K562 (cell line): Measurements from ENCODE around the gene PAK1IP1. TPM values are rescaled to one million over a fixed set of nuclear protein-coding genes. Genes with fewer than 3 reads are reported as not detected.
A peak's percentile ranks its signal among the peaks of the same experiment; 100 is the strongest.

Experiments used
- BCOR ChIP-seq: fragments of 450-650 bp; IDR thresholded peaks from 2 replicates; pipeline ENCODE4 v1.6.1; 2016
- CTBP1 ChIP-seq: fragments of 450-650 bp; IDR thresholded peaks from 2 replicates; pipeline ENCODE4 v1.6.1; 2016; ENCODE audit warnings: borderline replicate concordance
- DMBX1 ChIP-seq: fragments of 250-450 bp; sonication (Bioruptor Pico); IDR thresholded peaks from 2 replicates; pipeline ENCODE4 v1.8.0; 2022; ENCODE audit warnings: inconsistent platforms, mild to moderate bottlenecking, moderate library complexity, borderline replicate concordance
- GABPB2 ChIP-seq: fragments of 250-450 bp; sonication (Bioruptor Pico); conservative IDR thresholded peaks from 2 replicates; pipeline ENCODE4 v1.5.1; 2021; ENCODE audit warnings: mild to moderate bottlenecking
- HDGF ChIP-seq: fragments of 450-650 bp; IDR thresholded peaks from 2 replicates; pipeline ENCODE4 v1.6.1; 2016
- HMG20B ChIP-seq: fragments of 250-450 bp; sonication (Bioruptor Pico); IDR thresholded peaks from 2 replicates; pipeline ENCODE4 v1.5.0; 2021; ENCODE audit warnings: mild to moderate bottlenecking
- HNRNPH1 ChIP-seq: fragments of 200-400 bp; formaldehyde crosslinking; optimal IDR thresholded peaks from 2 replicates; pipeline ENCODE3; 2017; ENCODE audit warnings: low read depth, mild to moderate bottlenecking, low read length, moderate library complexity
- HNRNPK ChIP-seq: fragments of 200-400 bp; formaldehyde crosslinking; IDR thresholded peaks from one replicate; pipeline ENCODE4 v1.6.1; 2018; ENCODE audit warnings: mild to moderate bottlenecking, low read depth, low read length; ENCODE audit not compliant: poor library complexity, severe bottlenecking
- NCOA2 ChIP-seq, 2 experiments: fragments of 450-650 bp; IDR thresholded peaks; 2 replicates each; pipeline ENCODE4 v1.6.1; 2018; ENCODE audit warnings: mild to moderate bottlenecking in 2 of 2, moderate library complexity in 1 of 2; ENCODE audit not compliant: partially characterized antibody in 2 of 2
- NRF1 ChIP-seq, 2 experiments: fragments of 450-650 bp; IDR thresholded peaks in 1 of 2; conservative IDR thresholded peaks in 1 of 2; 2 replicates each; pipeline ENCODE4 v1.6.1; 2014; ENCODE audit warnings: mild to moderate bottlenecking in 2 of 2
- PKNOX1 ChIP-seq: fragments of 450-650 bp; IDR thresholded peaks from 2 replicates; pipeline ENCODE4 v1.6.1; 2016
- RHOXF2B ChIP-seq: fragments of 250-450 bp; sonication (Bioruptor Pico); conservative IDR thresholded peaks from 2 replicates; pipeline ENCODE4 v1.5.1; 2021
- TAL1 ChIP-seq: fragments of 450-650 bp; IDR thresholded peaks from 2 replicates; pipeline ENCODE4 v1.6.1; 2016; ENCODE audit warnings: mild to moderate bottlenecking
- TBP ChIP-seq: optimal IDR thresholded peaks from 2 replicates; pipeline ENCODE3; 2011; ENCODE audit warnings: low read depth, low read length, improper control_type of control experiment
- VEZF1 ChIP-seq: fragments of 200-800 bp; sonication (Bioruptor generic); IDR thresholded peaks from 2 replicates; pipeline ENCODE4 v1.6.1; 2017; ENCODE audit warnings: missing genetic modification characterization, missing compliant biosample characterization
- XRCC5 ChIP-seq: fragments of 200-400 bp; formaldehyde crosslinking; IDR thresholded peaks from 2 replicates; pipeline ENCODE4 v1.6.1; 2017; ENCODE audit warnings: low read depth, mild to moderate bottlenecking, low read length
- ZBTB34 ChIP-seq: fragments of 250-450 bp; sonication (Bioruptor Pico); IDR thresholded peaks from 2 replicates; pipeline ENCODE4 v1.8.0; 2021; ENCODE audit warnings: mild to moderate bottlenecking, moderate library complexity
- ZHX1 ChIP-seq: fragments of 150-350 bp; conservative IDR thresholded peaks from 2 replicates; pipeline ENCODE4 v1.6.1; 2014; ENCODE audit warnings: low read length
- ZKSCAN8 ChIP-seq: fragments of 200-800 bp; sonication (Bioruptor generic); IDR thresholded peaks from 2 replicates; pipeline ENCODE4 v1.6.1; 2016; ENCODE audit warnings: missing genetic modification characterization, missing compliant biosample characterization
- ZNF76 ChIP-seq: fragments of 250-450 bp; sonication (Bioruptor Pico); IDR thresholded peaks from 2 replicates; pipeline ENCODE4 v1.4.0; 2020; ENCODE audit warnings: mild to moderate bottlenecking, moderate library complexity, borderline replicate concordance
- ZNF778 ChIP-seq: fragments of 450-650 bp; formaldehyde crosslinking; IDR thresholded peaks from 2 replicates; pipeline ENCODE4 v1.4.0; 2020; ENCODE audit warnings: mild to moderate bottlenecking, moderate library complexity
- polyA plus RNA-seq, 8 experiments: library from polyadenylated mRNA; depleted of rRNA in 4 of 8; stranded (reverse) in 5 of 8; unstranded in 3 of 8; fragments of >200 nt; fragmentation: Nextera tagmentation in 2 of 8; fragmentation: Illumina TruSeq in 1 of 8; extraction: Ambion mirVana in 2 of 8; extraction: Trizol in 1 of 8; gene quantifications; 2 replicates each; pipeline versions ENCODE4 v1.2.1 to v1.2.3, GENCODE V29; 2011 to 2014; ENCODE audit warnings: inconsistent platforms in 1 of 8, missing spikeins in 1 of 8
- total RNA-seq, 7 experiments: library from RNA; depleted of rRNA in 6 of 7; stranded (reverse); fragments of >200 nt in 6 of 7; fragmentation: Illumina TruSeq in 2 of 7; extraction: Trizol in 2 of 7; gene quantifications; 2 replicates each; pipeline versions ENCODE4 v1.2.1 to v1.2.3, GENCODE V29; 2011 to 2021; ENCODE audit warnings: low replicate concordance in 1 of 7
- TF ChIP-seq, protein P1 (sequence below): sonication (generic); formaldehyde crosslinking; IDR thresholded peaks from 2 replicates; pipeline ENCODE4 v1.9.0; 2022; ENCODE audit warnings: mild to moderate bottlenecking, missing genetic modification reagents

PAK1IP1 gene
- total and polyA plus RNA-seq, 9 of the 15 experiments (the other 6 are each of a cell fraction or from before 2014, with no cell fraction given) = 50.0 to 200 (median 87.0) TPM

DNA sequence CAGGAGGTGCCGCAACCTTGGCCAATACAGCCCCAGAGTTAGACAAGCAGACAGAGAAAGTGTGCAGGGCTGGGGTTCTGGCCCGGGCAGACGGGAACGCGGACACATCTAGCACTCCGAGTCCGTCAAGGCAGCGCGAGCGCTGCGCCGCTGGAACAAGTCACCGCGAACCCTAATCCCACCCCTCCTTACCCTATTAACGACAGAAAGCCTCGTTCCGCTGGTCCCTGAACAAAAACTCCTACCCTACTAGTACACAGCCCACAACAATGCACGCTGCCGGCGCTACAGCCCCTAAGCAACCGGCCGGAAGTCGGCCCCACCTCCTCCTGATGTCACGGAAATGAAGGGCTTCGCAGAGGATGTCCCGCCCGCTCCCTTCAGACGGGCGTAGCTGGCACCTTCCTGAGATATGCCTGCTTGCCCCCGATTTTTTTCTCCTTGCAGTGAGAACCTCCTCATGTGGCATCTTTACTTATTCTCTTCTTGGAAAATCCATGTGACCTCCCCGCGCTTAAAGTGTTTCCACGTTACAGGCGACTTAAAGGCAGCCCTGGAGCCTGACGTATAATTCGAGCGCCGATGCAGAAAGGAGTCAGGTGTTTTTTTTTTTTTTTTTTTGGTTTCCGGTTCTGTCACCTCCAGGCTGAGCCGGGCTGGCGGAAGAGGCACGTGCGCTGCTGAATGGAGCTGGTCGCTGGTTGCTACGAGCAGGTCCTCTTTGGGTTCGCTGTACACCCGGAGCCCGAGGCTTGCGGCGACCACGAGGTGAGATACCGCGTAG is at the start of gene PAK1IP1, which contains the start of gene C6orf52 (continued):
- TF ChIP-seq, protein P1, sequence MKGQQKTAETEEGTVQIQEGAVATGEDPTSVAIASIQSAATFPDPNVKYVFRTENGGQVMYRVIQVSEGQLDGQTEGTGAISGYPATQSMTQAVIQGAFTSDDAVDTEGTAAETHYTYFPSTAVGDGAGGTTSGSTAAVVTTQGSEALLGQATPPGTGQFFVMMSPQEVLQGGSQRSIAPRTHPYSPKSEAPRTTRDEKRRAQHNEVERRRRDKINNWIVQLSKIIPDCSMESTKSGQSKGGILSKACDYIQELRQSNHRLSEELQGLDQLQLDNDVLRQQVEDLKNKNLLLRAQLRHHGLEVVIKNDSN (CRISPR knock-in tag) = peak; percentile 82
- TF ChIP-seq TAL1 = peak; percentile 57
- TF ChIP-seq GABPB2 = no peak
- peak; percentile 94 for TF ChIP-seq VEZF1
- peak; percentile 50 to 99 for TF ChIP-seq NCOA2 (IDR thresholded peaks at IDR 0.05; ENCODE audit: partially characterized antibody in 2 of 2)
- no peak for TF ChIP-seq ZKSCAN8 (CRISPR knock-in tag)
- TF ChIP-seq BCOR = 0 out of 2 replicates have a peak, but pooled peaks have one; percentile 5
- TF ChIP-seq PKNOX1 = peak; percentile 95
- no peak for TF ChIP-seq ZHX1
- TF ChIP-seq HDGF = no peak
- peak; percentile 96 for TF ChIP-seq XRCC5
- TF ChIP-seq HNRNPH1 = no peak
- no peak for TF ChIP-seq HMG20B (CRISPR knock-in tag)
- peak; percentile 83 for TF ChIP-seq CTBP1
- peak; percentile 34 to 52; a peak in 3 of 4 replicates for TF ChIP-seq NRF1 (conservative IDR thresholded peaks at IDR 0.05 in 1 of 2, IDR thresholded peaks at IDR 0.05 in 1 of 2)
- no peak for TF ChIP-seq ZBTB34 (CRISPR knock-in tag)
- 0 out of 2 replicates have a peak, but pooled peaks have one; percentile 33 for TF ChIP-seq ZNF76 (CRISPR knock-in tag)
- TF ChIP-seq DMBX1 (CRISPR knock-in tag) = 0 out of 2 replicates have a peak, but pooled peaks have one; percentile 54
- TF ChIP-seq TBP = peak; percentile 86
- no peak for TF ChIP-seq RHOXF2B (CRISPR knock-in tag)
- no peak for TF ChIP-seq ZNF778 (CRISPR knock-in tag)
- no peak for TF ChIP-seq HNRNPK
